GM19025 (cell line): Measurements from ENCODE around the gene KRTAP4-12.
"Not testable (repeated sequence)": the region's sequence is repeated elsewhere in the genome, so short reads cannot be mapped to it uniquely, and the experiment has no call there.

Source experiments
- ATAC-seq: cut with Tn5 transposase; IDR thresholded peaks from one replicate; pipeline ENCODE4 v1.9.1; 2021; ENCODE audit warnings: mild to moderate bottlenecking, low read depth, moderate library complexity; ENCODE audit not compliant: unreplicated experiment

The KRTAP4-12 gene

GRCh38 chr17:41123991-41124371 is at the start of gene KRTAP4-12:
Gene KRTAP4-12, minus strand, starts transcription at chr17:41124182. Its CDS starts 60 bp downstream, at chr17:41124122.
- ATAC-seq: not testable (repeated sequence)

- no peak for ATAC-seq
Observed at GRCh38 chr17:41171886-41172285, 47.9 kb upstream of the KRTAP4-12 start.

GRCh38 chr17:41168121-41168520 is 44.1 kb upstream of the KRTAP4-12 start, which contains the start of gene KRTAP4-3:
Gene KRTAP4-3, minus strand, starts transcription at chr17:41168221. Its CDS starts 49 bp downstream, at chr17:41168172.
- no peak for ATAC-seq

GRCh38 chr17:41167561-41167960 is 43.6 kb upstream of the KRTAP4-12 start:
- no peak for ATAC-seq

- ATAC-seq: no peak
Observed at GRCh38 chr17:41163828-41164227, 39.8 kb upstream of the KRTAP4-12 start.

GRCh38 chr17:41160648-41161047 is 36.7 kb upstream of the KRTAP4-12 start, which contains the start of gene KRTAP4-4:
Gene KRTAP4-4, minus strand, starts transcription at chr17:41160748. Its CDS starts 57 bp downstream, at chr17:41160691.
- ATAC-seq: no peak

GRCh38 chr17:41160190-41160589 is 36.2 kb upstream of the KRTAP4-12 start:
- ATAC-seq: not testable (repeated sequence)

GRCh38 chr17:41153856-41154255 is 29.9 kb upstream of the KRTAP4-12 start:
- ATAC-seq: no peak

- no peak for ATAC-seq
Observed at GRCh38 chr17:41151525-41151924, 27.5 kb upstream of the KRTAP4-12 start.

- ATAC-seq: no peak
Observed at GRCh38 chr17:41150026-41150425, 26.0 kb upstream of the KRTAP4-12 start.

GRCh38 chr17:41149652-41149985 is 25.6 kb upstream of the KRTAP4-12 start, which contains the start of gene KRTAP4-5:
Gene KRTAP4-5, minus strand, starts transcription at chr17:41149825. Its CDS starts 58 bp downstream, at chr17:41149767.
- ATAC-seq: no peak

GRCh38 chr17:41148971-41149651 is 25.1 kb upstream of the KRTAP4-12 start:
- ATAC-seq: not testable (repeated sequence)

- no peak for ATAC-seq
Observed at GRCh38 chr17:41147531-41148204, 23.7 kb upstream of the KRTAP4-12 start.

GRCh38 chr17:41145261-41145660 is 21.3 kb upstream of the KRTAP4-12 start:
- ATAC-seq: no peak

- no peak for ATAC-seq
Observed at GRCh38 chr17:41144846-41145245, 20.9 kb upstream of the KRTAP4-12 start.

GRCh38 chr17:41141361-41141760 is 17.4 kb upstream of the KRTAP4-12 start:
- no peak for ATAC-seq

GRCh38 chr17:41140360-41141131 is 16.6 kb upstream of the KRTAP4-12 start, which contains the start of gene KRTAP4-6:
Gene KRTAP4-6, minus strand, starts transcription at chr17:41140544. Its CDS starts 57 bp downstream, at chr17:41140487.
- ATAC-seq: no peak

GRCh38 chr17:41139865-41140264 is 15.9 kb upstream of the KRTAP4-12 start:
- ATAC-seq: not testable (repeated sequence)

- ATAC-seq: no peak
Observed at GRCh38 chr17:41133880-41134735, 10.1 kb upstream of the KRTAP4-12 start.

GRCh38 chr17:41131979-41132378 is 8.0 kb upstream of the KRTAP4-12 start:
- no peak for ATAC-seq
